ENCODE data around the gene ELF1.

The ELF1 gene

DNA sequence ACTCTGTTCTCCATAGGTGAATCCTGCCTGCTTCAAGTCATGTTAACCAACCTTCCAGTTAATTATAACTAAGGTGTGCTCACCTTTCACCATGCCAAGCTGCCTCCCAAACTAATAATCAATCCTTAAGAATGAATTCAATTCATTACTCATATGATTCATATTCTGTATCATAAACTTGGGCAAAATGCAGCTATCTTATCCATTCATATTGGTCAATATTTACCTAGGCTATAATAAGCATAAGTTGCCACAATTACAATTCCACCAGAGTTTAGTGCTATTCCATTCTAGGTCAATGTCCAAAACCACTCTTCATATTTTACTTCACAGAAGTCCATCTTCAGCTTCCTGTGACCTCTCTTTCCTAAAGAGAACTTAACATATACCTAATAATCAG, 13.4 kb downstream of the ELF1 start:
- DNase-seq, result no peak

DNA sequence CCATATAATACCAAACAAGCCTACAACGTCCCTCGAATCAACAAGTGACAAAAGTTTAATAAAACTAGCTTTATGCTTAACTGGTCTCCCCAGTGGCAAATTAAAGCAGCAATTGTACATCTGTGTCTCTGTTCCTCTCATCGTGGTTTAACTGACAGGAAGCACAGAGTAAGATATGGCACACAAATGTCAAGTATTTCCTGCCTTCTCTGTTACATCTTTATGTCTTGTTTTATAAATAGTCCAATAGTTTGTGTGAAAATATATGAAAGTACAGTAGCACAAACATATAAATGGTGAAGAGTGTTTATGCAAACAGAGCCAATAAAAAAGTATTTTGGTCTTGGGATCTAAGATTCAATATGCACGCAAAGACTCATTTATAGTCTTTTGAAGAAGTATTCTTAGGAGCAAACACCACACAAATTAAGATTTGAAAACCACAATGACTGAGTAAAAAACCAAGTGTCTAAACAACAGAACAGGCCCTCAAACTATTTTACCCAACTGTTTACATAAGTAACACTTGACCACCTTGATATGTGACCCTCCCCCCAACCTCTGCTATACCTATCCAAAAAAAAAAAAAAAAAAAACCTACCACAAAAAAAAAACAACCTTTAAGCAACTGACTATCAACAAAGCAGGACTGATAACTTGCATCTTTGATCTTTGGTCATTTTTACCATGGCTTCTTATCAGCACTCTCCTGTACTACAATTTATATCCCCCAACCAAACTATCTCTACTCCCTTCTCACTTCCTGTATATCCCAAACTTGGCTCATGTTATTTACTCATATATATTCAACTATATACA, 14.0 kb downstream of the ELF1 start:
- no peak for DNase-seq

DNA sequence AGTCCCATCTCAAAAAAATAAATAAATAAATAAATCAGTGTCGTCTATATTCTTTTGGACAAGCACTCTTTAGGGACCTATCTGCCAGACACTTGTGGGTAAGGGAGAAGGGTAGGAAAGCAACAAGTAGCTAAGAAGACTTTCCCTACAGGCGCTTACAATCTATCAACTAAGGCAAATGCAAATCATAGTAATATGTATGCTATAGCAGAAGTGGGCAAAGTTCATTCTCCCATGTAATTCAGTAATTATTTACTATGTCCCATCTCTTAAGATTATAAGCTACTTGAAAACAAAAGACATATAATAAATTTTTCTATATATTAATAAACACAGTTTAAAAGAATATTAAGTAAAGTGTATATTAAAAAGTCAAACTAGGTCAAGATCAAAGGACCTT, 16.5 kb downstream of the ELF1 start:
- DNase-seq, result no peak

DNA sequence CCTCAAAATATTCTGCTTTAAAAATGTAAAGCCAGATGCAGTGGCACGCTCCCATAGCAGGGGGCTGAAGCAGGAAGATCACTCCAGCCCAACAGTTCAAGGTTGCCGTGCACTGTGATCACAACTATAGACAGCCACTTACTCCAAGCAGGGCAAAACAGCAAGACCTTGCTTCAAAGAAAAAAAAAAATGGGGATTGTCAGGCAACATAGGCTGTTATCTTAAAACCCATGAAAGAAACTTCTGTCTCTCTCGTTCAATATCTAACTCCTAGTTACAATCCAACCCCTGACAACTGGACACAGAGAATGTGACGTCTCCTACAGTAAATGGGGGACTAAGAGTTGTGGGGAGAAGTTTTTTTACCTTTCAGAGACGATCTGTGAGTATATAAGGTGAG, 17.4 kb downstream of the ELF1 start:
- DNase-seq, result no peak

DNA sequence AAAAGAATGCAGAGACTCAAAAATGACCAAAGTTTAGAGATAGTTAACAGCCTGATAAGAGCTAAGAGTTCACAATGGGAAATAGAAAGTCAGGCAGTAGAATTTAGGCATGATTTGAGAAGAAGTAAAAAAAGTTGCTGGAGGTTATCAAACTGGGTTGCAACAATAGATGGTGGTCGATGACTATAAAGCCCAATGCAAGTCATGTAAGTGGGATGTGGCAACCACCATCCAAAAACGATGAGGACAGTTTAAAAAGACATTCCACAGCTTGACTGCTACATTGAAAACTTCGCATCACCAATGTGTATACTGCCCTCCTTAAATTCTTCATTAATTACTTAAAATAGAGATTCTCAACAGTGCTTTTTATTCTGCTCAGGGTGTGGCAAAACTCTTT, 19.7 kb downstream of the ELF1 start:
- no peak for DNase-seq

DNA sequence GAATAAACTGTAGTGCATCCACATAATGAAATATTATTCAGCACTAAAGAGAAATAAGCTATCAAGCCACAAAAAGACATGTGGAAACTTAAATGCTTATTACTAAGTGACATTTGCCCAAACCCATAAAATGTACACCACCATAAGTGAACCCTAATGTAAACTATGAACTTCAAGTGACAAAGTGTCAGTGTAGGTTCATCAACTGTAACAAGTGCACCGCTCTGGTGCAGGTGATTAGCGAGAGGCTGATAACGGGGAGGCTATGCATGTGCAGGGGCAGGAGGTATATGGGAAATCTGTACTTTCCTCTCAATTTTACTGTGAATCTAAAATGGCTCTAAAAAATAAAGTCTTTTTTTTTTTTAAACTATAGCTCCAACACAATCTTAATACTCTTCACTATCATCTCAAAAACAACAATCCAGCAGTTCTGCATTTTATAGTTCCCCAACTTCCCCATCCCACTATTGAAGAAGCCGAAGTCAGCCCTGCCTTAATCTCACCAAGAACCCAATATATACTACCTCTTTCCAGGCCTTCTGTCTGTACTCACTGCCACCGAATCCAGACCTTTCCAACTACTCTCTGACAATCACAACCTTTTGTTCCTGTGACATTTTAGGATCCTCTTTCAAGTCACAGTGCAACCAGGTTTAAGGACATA, 22.6 kb downstream of the ELF1 start:
- DNase-seq, result no peak

DNA sequence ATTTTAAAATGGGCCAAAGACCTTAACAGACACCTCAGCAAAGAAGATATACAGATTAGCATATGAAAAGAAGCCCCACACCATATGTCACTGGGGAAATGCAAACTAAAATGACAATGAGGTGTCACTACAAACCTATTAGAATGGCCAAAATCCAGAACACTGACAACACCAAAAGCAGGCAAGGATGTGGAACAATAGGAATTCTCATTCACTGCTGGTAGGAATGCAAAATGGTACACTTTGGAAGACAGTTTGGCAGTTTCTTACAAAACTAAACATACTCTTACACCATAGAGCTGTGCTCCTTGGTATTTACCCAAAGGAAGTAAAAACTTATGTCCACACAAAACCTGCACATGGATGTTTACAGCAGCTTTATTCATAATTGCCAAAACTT, 23.1 kb downstream of the ELF1 start:
- no peak for DNase-seq

DNA sequence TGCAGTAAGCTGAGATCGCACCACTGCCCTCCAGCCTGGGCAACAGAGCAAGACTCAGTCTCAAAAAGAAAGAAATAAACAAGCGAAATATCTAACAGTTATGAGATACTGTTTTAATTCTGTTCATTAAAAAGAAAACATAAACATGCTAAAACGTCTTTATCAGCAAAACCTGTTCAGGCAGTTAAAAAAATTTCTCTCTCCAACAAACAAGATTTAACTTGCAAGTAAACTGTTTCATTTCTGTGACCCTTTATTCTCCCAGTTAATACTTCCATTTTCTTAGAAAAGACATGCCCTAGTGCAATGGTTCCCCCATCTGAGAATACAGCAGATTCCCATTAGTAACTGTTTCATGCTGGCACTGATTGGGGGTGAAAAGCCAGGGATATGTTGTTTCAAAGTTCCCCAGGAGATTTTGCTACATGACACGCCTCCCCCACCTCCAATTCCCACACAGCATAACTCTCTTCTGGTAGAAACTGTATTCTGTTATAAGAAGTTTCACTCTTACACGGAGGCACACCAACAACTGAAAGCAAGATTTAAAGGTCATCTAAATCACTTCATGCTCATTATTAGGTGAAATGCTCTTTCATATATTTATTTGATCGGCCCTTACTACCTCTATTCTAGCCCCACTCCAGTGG, 24.4 kb downstream of the ELF1 start:
- DNase-seq, result no peak

DNA sequence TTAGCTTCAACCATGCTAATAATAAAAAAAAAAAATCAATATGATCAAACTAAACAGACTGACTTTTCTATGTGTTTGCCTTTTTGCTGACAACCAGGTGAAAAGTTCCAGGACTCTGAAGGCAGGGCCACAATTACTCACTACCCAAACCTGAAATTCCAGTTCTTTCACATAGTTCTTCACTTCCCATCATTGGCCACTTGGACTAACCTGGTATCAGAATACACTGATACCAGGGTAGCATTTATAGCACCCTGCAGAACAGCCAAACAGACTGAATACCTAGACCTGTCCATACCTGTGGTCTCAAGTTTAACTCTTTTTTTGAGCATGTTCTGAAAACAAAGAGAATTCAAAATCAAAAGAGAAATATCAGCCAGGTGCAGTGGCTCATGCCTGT, 25.1 kb downstream of the ELF1 start:
- DNase-seq, result peak; percentile 58

DNA sequence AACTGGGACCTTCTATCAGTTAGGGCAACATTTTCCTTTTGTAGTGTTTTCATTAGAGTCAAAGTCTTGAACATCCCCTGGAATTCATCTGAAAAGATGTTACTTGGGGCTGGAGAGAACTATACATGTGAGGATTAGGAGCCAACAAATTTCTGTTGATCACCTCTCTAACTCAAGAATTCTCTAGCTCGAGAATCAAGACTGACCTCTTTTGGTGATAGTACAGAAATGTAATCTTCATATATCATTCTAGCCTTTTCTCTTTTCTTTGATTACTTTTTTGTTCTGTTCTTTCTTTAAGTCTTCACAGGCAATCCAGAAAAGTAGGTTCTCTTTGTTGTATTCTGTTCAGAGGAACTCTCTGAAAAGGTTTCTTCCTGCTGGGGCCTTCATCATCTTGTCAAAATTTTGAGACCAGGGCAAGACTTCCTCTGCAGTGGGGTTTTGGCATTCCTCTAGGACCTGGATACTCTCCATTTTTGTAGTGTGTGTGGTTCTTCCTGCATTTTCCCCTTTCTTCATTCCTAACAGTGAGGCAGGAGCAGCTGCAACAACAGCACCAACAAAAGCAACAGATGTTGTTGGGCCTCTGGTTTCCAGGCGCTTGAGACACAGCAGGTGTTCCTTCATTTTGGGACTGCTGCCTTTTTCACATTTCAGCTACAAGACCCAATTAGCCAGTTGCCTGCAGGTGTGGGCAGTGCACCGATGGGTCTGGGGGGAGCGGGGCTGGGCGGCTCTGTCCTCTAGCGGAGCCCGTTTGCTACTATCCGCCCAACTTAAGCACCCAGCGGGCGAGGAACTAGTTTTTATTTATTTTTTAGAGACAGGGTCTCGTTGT, 26.2 kb downstream of the ELF1 start:
- DNase-seq, result peak; percentile 59

DNA sequence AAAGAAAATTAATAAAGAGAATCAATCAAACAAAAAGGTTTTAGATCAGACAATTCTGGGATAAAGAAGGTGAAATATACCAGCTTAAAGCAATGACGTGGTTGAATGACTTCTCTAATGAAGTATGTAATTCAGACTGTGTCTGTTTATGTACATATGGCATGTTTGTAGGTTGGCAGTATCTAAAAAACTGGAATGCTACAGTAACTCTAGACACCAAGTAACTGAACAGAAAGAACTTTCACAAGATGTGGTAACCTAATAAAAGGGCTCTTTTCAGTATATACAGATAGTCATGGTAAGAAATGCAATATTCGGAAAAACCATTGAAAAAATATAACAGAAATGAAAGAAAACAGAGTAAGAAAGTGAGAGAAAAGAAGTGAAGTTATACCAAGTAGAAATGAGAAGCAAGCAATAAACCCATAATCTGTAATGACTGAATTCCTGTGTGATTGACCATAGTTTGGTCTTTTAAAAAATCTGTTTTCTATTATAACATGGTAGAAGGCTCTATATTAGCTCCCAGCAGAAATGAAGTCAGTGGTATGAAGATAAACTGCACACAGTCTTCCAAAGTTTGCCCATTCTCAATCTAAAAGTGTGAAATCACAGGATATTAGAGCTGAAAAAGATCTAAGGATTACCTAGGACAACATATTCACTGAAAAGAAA, 31.4 kb downstream of the ELF1 start:
- no peak for DNase-seq

DNA sequence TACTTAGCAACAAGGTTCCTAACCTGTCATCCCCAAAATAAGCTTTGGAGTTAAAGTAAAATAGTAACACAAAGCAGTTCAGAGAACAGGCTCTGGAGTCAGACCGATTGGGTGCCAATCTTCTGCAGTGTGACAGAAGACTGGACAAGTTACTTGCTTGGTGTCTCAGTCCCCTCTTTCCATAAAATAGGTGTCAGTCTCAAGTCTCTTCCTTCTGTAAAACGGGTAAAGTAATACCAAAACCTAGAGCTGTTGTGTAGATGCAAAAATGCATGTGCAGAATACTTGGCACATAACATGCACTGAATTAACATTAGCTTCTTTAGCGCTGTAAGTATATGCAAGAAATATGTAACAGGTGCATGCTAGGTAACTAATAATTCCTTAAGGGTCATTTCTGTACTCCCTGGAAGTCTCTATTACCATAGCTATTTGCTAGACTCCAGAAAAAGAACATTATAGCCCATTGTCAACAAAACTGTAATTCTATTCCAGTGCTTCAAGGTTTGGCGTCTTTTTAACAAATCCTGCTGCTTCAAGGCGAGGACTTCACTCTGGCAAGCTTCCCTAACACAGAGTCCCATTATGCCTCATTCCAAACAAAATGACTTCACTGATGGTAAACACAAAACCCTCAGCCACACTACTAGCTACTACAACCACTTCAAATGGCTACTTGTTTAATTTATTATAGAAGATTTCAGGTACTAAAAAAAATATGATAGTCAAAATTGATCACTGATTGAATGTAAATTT, 32.8 kb downstream of the ELF1 start:
- peak; percentile 66 for DNase-seq

DNA sequence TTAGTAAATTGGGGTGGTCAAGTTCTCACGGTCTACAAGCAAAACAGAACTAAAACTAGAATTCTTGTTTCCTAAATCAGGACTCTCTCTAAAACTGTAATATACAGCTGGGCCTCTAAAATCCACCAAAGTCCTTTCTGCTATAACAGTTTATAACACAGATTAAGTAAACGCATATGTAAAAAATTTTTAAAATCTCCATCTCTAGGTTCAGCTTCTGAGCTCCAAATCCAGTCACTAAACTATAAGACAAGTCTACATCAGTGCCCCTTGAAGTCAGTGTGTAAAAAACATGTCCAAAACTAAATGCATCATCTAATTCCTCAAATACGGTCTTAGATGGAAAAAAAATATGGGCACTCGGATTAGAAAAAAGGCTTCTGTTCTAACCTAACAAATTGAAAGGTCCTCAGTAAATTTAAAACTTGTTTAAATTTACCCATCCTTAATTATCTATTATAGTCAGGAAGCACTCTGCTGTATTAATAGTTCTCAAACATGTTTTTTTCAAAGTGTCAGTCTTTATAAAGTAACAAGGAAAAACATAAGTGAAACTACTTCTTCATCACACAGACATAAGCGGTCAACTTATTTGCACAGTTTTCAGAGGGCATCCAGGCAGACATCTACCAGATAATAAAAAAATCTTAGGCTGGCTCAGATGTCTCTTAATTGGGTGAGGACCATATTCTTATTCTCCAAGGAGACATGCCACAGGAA, 33.6 kb downstream of the ELF1 start:
- no peak for DNase-seq

DNA sequence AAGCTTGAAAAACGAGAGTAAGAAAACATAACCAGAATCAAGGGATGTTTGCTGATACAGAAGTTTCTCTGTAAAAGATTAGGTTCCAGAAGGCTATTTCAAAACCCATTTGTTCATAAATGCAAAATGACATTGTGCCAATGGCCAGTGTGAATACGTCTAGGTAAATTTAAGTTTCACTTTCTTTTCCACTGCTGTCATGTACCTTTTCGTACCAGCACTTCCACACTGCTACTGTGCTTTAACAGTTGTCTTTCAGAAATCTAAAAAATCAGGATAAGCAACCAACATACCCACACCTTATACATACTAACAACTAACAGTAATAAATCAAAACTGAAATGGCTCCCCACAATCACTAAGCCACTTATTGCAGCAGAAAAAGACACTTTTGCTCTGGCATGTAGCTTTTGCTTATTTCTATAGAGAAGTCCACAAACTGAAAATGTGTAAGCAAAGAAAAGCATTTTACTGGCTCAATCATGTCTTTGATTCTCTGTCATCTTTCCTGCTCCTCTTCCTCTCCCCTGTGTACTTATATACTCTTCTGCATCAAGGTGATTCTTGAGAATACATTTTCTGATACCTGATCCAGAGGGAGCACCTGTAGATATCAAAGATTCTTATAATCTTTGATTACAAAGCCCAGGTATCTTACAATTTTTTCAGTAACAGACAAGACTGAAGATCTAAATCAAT, 34.3 kb downstream of the ELF1 start:
- peak; percentile 21 for DNase-seq

DNA sequence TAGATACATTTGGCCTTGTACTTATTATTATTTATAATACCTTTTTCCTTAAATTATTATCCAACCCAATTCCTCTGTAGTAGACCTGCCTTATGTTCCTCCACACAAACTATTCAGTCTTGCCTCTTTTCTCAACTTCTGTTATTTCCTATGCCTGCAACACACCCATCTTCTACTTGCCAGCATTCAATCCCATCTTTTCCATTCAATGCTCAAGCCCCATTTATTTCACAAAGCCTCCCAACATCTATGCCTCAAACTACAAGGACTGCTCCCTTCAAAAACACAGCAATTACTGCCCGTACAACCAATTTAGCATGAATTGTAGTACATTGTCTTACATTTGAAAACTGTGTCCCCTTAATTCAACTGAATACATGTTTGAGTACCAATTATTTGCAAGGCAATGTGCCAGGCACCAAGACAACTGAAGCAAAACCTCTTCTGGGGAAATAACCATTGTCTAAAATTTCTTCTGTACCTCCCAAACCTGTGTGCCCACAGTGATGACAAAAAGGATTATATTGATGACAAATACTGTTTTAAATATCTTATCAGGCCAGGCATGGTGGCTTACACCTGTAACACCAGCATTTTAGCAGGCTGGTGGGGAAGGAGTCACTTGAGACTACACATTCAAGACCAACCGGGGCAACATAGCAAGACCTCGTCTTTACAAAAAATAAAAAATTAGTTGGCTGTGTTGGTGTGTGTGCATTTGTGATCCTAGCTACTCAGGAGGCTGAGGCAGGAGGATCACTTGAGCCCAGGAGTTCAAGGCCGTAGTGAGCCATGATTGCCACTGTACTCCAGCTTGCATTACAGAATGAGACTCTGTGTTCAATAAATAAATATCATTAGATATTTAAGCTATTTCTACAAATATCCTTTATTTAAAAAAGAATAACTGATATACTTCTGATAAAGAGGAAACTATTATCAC, 35.1 kb downstream of the ELF1 start:
- no peak for DNase-seq

DNA sequence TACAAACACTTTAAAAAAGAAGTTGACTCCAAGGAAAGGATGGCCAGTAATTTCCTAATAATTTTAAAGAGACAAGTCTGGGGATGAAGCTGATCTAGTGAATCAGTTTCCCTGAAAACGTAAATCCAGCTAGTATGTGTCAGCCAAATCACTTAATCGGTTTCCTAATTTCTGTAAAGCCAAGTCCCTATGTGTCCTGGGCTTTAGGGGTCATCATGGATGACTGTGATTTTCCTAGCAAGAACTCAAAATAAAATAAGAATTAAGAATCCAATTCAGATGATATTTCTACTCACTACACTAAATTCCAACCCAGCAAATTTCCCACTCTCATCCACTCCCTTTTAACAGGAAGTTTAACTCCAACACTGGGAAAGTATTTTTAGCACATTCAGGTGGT, 35.9 kb downstream of the ELF1 start:
- no peak for DNase-seq

DNA sequence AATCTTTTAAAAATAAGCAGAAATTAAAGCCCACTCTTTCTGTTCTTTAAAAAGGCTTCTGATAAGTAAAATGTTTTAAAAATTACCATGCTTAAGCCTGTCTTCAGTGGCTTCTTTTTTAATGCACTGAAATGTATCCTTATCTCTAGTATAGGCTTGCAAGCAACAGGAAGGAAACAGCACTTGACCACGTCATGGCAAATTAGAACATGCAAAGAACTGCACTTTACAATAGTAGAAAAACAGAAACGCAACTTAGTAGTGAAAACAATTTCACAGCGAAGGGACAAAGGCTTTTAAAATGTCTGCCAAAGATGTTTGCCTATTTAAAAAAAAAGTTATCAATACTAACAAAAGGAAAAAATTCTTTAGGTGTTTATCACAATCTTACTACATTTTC, 36.3 kb downstream of the ELF1 start:
- DNase-seq, result peak; percentile 9

DNA sequence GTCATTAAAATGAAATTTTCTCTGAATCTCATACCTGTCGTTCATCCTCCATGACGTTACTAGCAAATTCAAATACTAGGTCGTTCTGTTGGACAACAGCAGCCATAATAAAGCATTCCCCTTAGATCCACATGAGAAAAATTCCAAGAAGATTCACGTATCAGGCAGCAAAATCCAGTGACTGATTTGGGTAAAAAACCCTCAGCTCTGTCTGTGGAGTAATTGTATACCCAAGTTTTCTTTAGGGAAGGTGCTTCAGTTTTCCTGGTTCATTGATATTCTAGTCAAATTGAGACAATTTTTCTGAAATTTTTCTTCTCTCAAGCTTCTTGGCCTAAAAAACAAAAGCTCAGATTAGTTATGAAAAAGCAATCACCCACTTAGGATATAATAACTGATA, 37.2 kb downstream of the ELF1 start:
- DNase-seq, result no peak

DNA sequence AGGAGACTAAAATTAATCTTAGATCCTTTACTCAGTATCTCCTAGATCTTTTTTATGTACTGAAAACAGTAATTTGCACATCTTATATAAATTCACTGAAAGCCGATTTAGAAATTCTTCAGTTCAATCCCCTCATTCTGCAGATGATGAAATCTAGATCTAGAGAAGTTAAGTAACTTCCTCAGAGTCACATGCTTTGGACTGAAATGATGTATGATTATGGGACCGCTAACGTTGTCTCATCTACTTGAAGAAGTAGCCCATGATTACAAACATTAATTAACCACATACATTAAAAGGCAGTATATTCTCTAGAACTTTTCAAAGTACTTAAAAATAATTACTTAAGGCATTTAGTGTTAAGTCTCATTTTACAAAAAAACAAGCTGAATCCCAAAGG, 37.8 kb downstream of the ELF1 start:
- no peak for DNase-seq

All from NCI-H2029 (cell line).